Stimulated activated naive CD8-positive, alpha-beta T cell treated with anti-CD3 and anti-CD28 coated beads, Interleukin-15, amount 100 ng/mL, for 72 hours (primary cell): ENCODE measurements around the gene PDGFRB.

Experiments used
- ATAC-seq: fragments of 150-1000 bp; cut with Tn5 transposase; 2 replicates; pipeline ENCODE4 v1.10.0; 2021; ENCODE audit warnings: mild to moderate bottlenecking, moderate library complexity
- DNase-seq, 2 donors: peaks; one replicate each; pipeline ENCODE4 v3.0.0; 2021 to 2022
- H3K27ac Mint-ChIP-seq, 2 donors: one replicate each; pipeline ENCODE4 v1.8.0; 2022; ENCODE audit warnings: mild to moderate bottlenecking in 2 of 2, mixed read lengths in 2 of 2, moderate library complexity in 2 of 2
- H3K27me3 Mint-ChIP-seq: one replicate; pipeline ENCODE4 v1.8.0; 2022; ENCODE audit warnings: mixed read lengths
- H3K4me1 Mint-ChIP-seq: one replicate; pipeline ENCODE4 v1.8.0; 2022; ENCODE audit warnings: mild to moderate bottlenecking, mixed read lengths
- H3K4me3 Mint-ChIP-seq, 2 donors: one replicate each; pipeline ENCODE4 v1.8.0; 2022; ENCODE audit warnings: mild to moderate bottlenecking in 2 of 2, mixed read lengths in 2 of 2, moderate library complexity in 1 of 2
- H3K9me3 Mint-ChIP-seq, 2 donors: one replicate each; pipeline ENCODE4 v1.8.0; 2022; ENCODE audit warnings: mixed read lengths in 2 of 2

The PDGFRB gene

GRCh38 chr5:150123542-150123941 lies 32.1 kb downstream of the PDGFRB start:
- no peak for DNase-seq
- H3K27me3 Mint-ChIP-seq = no peaks in the 10 kb centered on the region
- H3K27ac Mint-ChIP-seq = no peak overlapping the region
- H3K9me3 Mint-ChIP-seq = no peaks in the 10 kb centered on the region
- H3K4me1 Mint-ChIP-seq = peaks cover 5% of the 10 kb centered on the region
- ATAC-seq = no peak
- no peak overlapping the region for H3K4me3 Mint-ChIP-seq

- Mint-ChIP-seq H3K9me3 (no peaks in the 10 kb centered on the region), H3K27ac (no peak overlapping the region), H3K4me1 (peaks cover 5% of the 10 kb centered on the region), H3K4me3 (no peak overlapping the region), H3K27me3 (no peaks in the 10 kb centered on the region)
- DNase-seq = no peak
- no peak for ATAC-seq
Observed at GRCh38 chr5:150122536-150123481, 32.8 kb downstream of the PDGFRB start.

GRCh38 chr5:150122158-150122510 lies 33.5 kb downstream of the PDGFRB start:
- ATAC-seq (peak; percentile 47), DNase-seq (no peak)
- Mint-ChIP-seq H3K27ac (peak overlapping the region; percentile 10 to 57), H3K27me3 (no peaks in the 10 kb centered on the region), H3K4me3 (no peak overlapping the region), H3K4me1 (peaks cover 5% of the 10 kb centered on the region), H3K9me3 (no peaks in the 10 kb centered on the region)

- Mint-ChIP-seq H3K4me1 (peaks cover 5% of the 10 kb centered on the region), H3K4me3 (no peak overlapping the region), H3K27me3 (no peaks in the 10 kb centered on the region), H3K27ac (no peak overlapping the region), H3K9me3 (no peaks in the 10 kb centered on the region)
- no peak for DNase-seq
- no peak for ATAC-seq
Observed at GRCh38 chr5:150121448-150122157, 34.0 kb downstream of the PDGFRB start.

- no peak overlapping the region for H3K4me3 Mint-ChIP-seq
- H3K27me3 Mint-ChIP-seq = no peaks in the 10 kb centered on the region
- DNase-seq (no peak), ATAC-seq (no peak)
- no peaks in the 10 kb centered on the region for H3K9me3 Mint-ChIP-seq
- H3K27ac Mint-ChIP-seq = no peak overlapping the region
- peaks cover 5% of the 10 kb centered on the region for H3K4me1 Mint-ChIP-seq
Observed at GRCh38 chr5:150120617-150121447, 34.8 kb downstream of the PDGFRB start.

- Mint-ChIP-seq H3K4me1 (peaks cover 5% of the 10 kb centered on the region), H3K4me3 (no peak overlapping the region), H3K27ac (no peak overlapping the region), H3K27me3 (no peaks in the 10 kb centered on the region), H3K9me3 (no peaks in the 10 kb centered on the region)
- DNase-seq (no peak), ATAC-seq (no peak)
Observed at GRCh38 chr5:150120062-150120441, 35.6 kb downstream of the PDGFRB start.

- Mint-ChIP-seq H3K4me3 (no peak overlapping the region), H3K27ac (no peak overlapping the region), H3K9me3 (no peaks in the 10 kb centered on the region), H3K27me3 (no peaks in the 10 kb centered on the region), H3K4me1 (peaks cover 5% of the 10 kb centered on the region)
- DNase-seq (no peak), ATAC-seq (peak; percentile 37)
Observed at GRCh38 chr5:150119421-150120061, 36.1 kb downstream of the PDGFRB start.

GRCh38 chr5:150118561-150119229 lies 37.0 kb downstream of the PDGFRB start:
- H3K27ac Mint-ChIP-seq = no peak overlapping the region
- H3K9me3 Mint-ChIP-seq = no peaks in the 10 kb centered on the region
- DNase-seq = peak in 1 of 2 donors; percentile 3
- H3K4me3 Mint-ChIP-seq = no peak overlapping the region
- ATAC-seq = no peak
- H3K4me1 Mint-ChIP-seq = peaks cover 5% of the 10 kb centered on the region
- no peaks in the 10 kb centered on the region for H3K27me3 Mint-ChIP-seq

- ATAC-seq = no peak
- peak in 1 of 2 donors; percentile 7 for DNase-seq
- Mint-ChIP-seq H3K4me1 (peaks cover 5% of the 10 kb centered on the region), H3K9me3 (no peaks in the 10 kb centered on the region), H3K27me3 (no peaks in the 10 kb centered on the region), H3K4me3 (no peak overlapping the region), H3K27ac (no peak overlapping the region)
Observed at GRCh38 chr5:150117945-150118560, 37.6 kb downstream of the PDGFRB start.

- Mint-ChIP-seq H3K4me1 (peaks cover 1% of the 10 kb centered on the region), H3K27ac (no peak overlapping the region), H3K27me3 (no peaks in the 10 kb centered on the region), H3K9me3 (no peaks in the 10 kb centered on the region), H3K4me3 (no peak overlapping the region)
- DNase-seq (no peak), ATAC-seq (no peak)
Observed at GRCh38 chr5:150116667-150117400, 38.8 kb downstream of the PDGFRB start.

GRCh38 chr5:150114773-150115408 lies 40.8 kb downstream of the PDGFRB start:
- H3K4me3 Mint-ChIP-seq = no peak overlapping the region
- no peaks in the 10 kb centered on the region for H3K9me3 Mint-ChIP-seq
- no peak for ATAC-seq
- DNase-seq = no peak
- no peak overlapping the region for H3K27ac Mint-ChIP-seq
- H3K27me3 Mint-ChIP-seq = no peaks in the 10 kb centered on the region
- no peaks in the 10 kb centered on the region for H3K4me1 Mint-ChIP-seq

- Mint-ChIP-seq H3K27me3 (no peaks in the 10 kb centered on the region), H3K27ac (no peak overlapping the region), H3K9me3 (no peaks in the 10 kb centered on the region), H3K4me3 (no peak overlapping the region), H3K4me1 (no peaks in the 10 kb centered on the region)
- no peak for DNase-seq
- no peak for ATAC-seq
Observed at GRCh38 chr5:150114102-150114641, 41.5 kb downstream of the PDGFRB start.

- no peak for ATAC-seq
- Mint-ChIP-seq H3K4me3 (no peak overlapping the region), H3K27me3 (peaks cover 4% of the 10 kb centered on the region), H3K27ac (no peak overlapping the region), H3K9me3 (no peaks in the 10 kb centered on the region), H3K4me1 (no peaks in the 10 kb centered on the region)
- no peak for DNase-seq
Observed at GRCh38 chr5:150113047-150113744, 42.4 kb downstream of the PDGFRB start.
